Stimulated activated CD4-positive, alpha-beta T cell treated with anti-CD3 and anti-CD28 coated beads, Interleukin-4, amount 100 ng/mL, for 24 hours (primary cell): ENCODE results near the gene CDK17.

Experiments used
- DNase-seq: peaks from one replicate; pipeline ENCODE4 v3.0.0-alpha.2; 2020

Gene CDK17

GRCh38 chr12:96235484-96235826 is 164.8 kb downstream of the CDK17 start:
- DNase-seq = no peak

- no peak for DNase-seq
These were observed 165.4 kb downstream of the CDK17 start for GRCh38 chr12:96234591-96235483.

GRCh38 chr12:96233939-96234461 is 166.2 kb downstream of the CDK17 start:
- DNase-seq = no peak

- DNase-seq = no peak
These were observed 167.1 kb downstream of the CDK17 start for GRCh38 chr12:96233168-96233567.

DNA sequence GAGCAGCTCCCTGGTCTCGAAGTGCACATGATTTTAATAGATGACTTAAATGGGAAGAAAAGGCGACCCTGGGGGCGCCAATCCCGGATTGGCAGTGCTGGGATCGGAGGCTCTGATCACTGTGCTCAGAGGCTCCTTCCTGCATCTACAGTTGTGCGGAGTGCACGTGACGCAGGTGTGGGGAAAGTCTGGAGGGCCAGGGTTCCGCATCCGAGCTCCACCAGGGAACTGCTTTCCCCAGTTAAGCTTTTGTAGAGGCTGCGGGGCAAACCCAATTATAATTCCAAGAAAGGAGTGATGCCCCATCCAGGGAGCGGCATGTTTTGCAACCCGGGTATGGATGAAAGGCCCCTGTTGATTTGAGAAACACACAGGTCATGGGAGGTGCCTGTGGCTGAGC is 169.6 kb downstream of the CDK17 start:
- DNase-seq = no peak

- DNase-seq = no peak
These were observed 171.5 kb downstream of the CDK17 start for GRCh38 chr12:96228566-96229248.
